ENCODE results near the gene EEPD1.

Gene EEPD1

GRCh38 chr7:36214608-36215456, 61.8 kb downstream of the EEPD1 start:
- no peak for TF ChIP-seq CTCF (IDR thresholded peaks at IDR 0.05; ENCODE audit: extremely low read depth, insufficient read depth, missing control alignments)
- no peak for DNase-seq (ENCODE audit: low spot score)

GRCh38 chr7:36215457-36215765, 62.4 kb downstream of the EEPD1 start:
- TF ChIP-seq CTCF (IDR thresholded peaks at IDR 0.05; ENCODE audit: extremely low read depth, insufficient read depth, missing control alignments): no peak
- no peak for DNase-seq (ENCODE audit: low spot score)
- in situ Hi-C loops (cut with MboI; ENCODE audit: low pct_unique_long_range_greater_than_20kb, low sequenced_read_pairs, unreplicated experiment): no loop called here

More at GRCh38 chr7:36214608-36215456, 61.8 kb downstream of the EEPD1 start:
- in situ Hi-C loops (cut with MboI; ENCODE audit: low pct_unique_long_range_greater_than_20kb, low sequenced_read_pairs, unreplicated experiment): no loop called here

GRCh38 chr7:36216063-36216684, 63.1 kb downstream of the EEPD1 start:
- in situ Hi-C loops (cut with MboI; ENCODE audit: low pct_unique_long_range_greater_than_20kb, low sequenced_read_pairs, unreplicated experiment): no loop called here
- no peak for TF ChIP-seq CTCF (IDR thresholded peaks at IDR 0.05; ENCODE audit: extremely low read depth, insufficient read depth, missing control alignments)

GRCh38 chr7:36217211-36217960, 64.3 kb downstream of the EEPD1 start:
- no peak for TF ChIP-seq CTCF (IDR thresholded peaks at IDR 0.05; ENCODE audit: extremely low read depth, insufficient read depth, missing control alignments)
- no peak for DNase-seq (ENCODE audit: low spot score)
- in situ Hi-C loops (cut with MboI; ENCODE audit: low pct_unique_long_range_greater_than_20kb, low sequenced_read_pairs, unreplicated experiment): no loop called here

More at GRCh38 chr7:36216063-36216684, 63.1 kb downstream of the EEPD1 start:
- no peak for DNase-seq (ENCODE audit: low spot score)

GRCh38 chr7:36217961-36218284, 64.9 kb downstream of the EEPD1 start:
- DNase-seq (ENCODE audit: low spot score): no peak
- TF ChIP-seq CTCF (IDR thresholded peaks at IDR 0.05; ENCODE audit: extremely low read depth, insufficient read depth, missing control alignments): no peak
- in situ Hi-C loops (cut with MboI; ENCODE audit: low pct_unique_long_range_greater_than_20kb, low sequenced_read_pairs, unreplicated experiment): no loop called here

- no peak for TF ChIP-seq CTCF (IDR thresholded peaks at IDR 0.05; ENCODE audit: extremely low read depth, insufficient read depth, missing control alignments)
- no peak for DNase-seq (ENCODE audit: low spot score)
- in situ Hi-C loops (cut with MboI; ENCODE audit: low pct_unique_long_range_greater_than_20kb, low sequenced_read_pairs, unreplicated experiment): no loop called here
These were observed 66.4 kb downstream of the EEPD1 start for GRCh38 chr7:36219429-36219828.
